GM19452 (cell line): Measurements from ENCODE around the gene PAFAH1B2.
"Not testable (repeated sequence)": the region's sequence is repeated elsewhere in the genome, so short reads cannot be mapped to it uniquely, and the experiment has no call there.

Source experiments
- ATAC-seq: cut with Tn5 transposase; IDR thresholded peaks from one replicate; pipeline ENCODE4 v1.9.1; 2021; ENCODE audit not compliant: unreplicated experiment

PAFAH1B2 gene

GRCh38 chr11:117201658-117202305 lies 57.7 kb downstream of the PAFAH1B2 start:
- ATAC-seq = no peak

DNA sequence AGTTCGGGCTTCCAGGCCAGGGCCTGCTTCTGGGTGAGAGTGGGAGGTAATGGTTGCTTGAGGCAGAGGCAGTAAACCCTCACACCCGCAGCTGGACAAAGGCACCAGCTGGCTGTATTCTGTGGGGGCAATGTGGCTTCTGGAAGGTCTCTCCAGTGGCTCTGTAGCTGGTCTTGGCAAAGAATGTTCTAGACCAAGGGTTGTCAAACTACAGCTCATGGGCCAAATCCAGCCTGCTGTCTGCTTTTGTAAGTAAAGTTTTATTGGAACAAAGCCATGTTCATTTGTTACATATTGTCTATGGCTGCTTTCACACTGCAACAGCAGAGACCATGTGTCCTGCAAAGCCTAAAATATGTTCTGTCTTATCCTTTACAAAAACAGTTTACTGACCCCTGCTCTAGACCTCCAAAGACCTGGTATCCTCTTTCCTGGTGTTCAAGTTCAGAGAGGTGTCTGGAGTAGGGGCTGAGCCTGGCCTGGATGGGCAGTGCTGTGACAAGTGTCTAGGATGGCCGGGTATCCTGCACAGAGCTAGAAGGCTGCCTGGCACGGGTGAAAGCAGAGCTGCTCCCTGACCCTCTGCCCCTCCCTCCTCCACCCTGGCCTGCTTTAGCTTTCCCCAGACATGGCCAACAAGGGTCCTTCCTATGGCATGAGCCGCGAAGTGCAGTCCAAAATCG lies 58.4 kb downstream of the PAFAH1B2 start:
- no peak for ATAC-seq

DNA sequence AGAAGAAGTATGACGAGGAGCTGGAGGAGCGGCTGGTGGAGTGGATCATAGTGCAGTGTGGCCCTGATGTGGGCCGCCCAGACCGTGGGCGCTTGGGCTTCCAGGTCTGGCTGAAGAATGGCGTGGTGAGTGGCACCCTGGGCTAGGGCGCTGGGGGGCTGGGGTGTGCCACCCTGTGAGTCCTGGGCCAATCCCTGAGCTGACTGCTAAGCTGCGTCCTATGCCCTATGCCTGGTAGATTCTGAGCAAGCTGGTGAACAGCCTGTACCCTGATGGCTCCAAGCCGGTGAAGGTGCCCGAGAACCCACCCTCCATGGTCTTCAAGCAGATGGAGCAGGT lies 59.0 kb downstream of the PAFAH1B2 start:
- no peak for ATAC-seq

- no peak for ATAC-seq
These were observed 60.4 kb downstream of the PAFAH1B2 start for GRCh38 chr11:117204283-117205080.

DNA sequence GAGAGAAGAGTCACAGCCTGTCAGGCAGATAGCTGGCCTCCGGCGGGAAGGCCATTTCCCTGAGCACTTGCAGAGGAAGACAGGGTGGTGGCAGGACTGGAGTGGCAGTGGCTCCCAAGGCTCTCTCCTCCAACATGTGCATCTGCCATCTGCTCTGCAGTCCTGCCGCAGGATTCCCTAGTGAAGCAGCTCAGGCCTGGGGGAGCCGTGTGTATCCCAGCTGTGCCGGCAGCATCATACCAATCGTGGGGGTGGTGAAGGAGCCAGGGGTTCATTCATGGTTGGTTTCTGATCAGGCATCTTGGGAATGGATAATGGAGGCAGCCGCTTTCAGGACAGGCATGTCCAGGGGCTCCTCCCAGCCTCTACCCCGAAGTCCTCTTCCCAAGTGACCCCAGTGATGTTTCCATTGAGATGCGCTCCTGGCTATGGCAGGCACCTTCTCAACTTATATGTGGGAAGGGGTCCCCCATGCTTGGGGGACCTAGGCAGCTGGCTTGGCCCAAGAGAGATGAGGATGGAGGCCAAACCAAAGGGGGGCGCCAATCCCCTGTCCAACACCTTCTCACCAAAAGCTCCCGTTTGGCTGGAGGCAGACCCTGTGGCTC lies 61.2 kb downstream of the PAFAH1B2 start:
- ATAC-seq = no peak

DNA sequence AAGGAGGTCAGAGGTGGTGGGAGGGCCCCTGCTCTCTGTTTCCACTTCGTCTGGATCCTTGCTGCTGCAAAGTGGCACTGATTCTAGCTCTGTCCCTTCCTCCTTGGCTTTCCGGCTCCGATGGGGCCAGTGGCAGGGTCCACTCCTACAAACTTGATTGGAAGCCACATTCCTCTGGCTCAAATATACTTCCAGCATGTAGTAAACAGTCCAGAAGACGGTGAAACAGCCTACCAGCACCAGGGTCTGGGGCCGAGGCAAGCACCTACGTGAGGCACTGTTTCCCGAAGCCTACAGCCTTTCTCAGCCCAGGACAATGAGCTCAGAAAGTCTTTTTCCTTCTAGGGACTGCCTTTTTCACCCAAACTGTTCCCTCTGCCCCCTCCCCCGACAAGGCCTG lies 62.0 kb downstream of the PAFAH1B2 start:
- not testable (repeated sequence) for ATAC-seq

GRCh38 chr11:117206859-117207258 lies 62.8 kb downstream of the PAFAH1B2 start:
- not testable (repeated sequence) for ATAC-seq

DNA sequence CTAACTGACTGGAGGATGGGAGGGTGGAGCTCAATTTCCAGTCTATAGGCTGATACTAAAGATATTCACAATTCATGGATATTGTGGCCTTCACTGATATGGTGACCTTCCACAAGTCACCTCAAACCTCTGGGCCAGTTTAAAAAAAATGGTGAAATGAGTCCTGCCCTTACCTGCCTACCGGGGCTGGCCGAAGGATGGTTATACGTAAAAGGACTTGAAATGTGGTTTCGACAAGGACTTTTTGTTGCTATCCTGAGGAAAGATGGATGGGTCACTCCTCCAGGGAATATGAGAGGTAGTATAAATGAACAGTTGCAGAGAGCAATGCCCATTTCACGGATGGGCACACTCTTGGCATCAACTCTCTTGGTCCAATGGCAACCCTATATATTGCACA lies 63.4 kb downstream of the PAFAH1B2 start:
- not testable (repeated sequence) for ATAC-seq

- not testable (repeated sequence) for ATAC-seq
These were observed 64.6 kb downstream of the PAFAH1B2 start for GRCh38 chr11:117208710-117209109.

DNA sequence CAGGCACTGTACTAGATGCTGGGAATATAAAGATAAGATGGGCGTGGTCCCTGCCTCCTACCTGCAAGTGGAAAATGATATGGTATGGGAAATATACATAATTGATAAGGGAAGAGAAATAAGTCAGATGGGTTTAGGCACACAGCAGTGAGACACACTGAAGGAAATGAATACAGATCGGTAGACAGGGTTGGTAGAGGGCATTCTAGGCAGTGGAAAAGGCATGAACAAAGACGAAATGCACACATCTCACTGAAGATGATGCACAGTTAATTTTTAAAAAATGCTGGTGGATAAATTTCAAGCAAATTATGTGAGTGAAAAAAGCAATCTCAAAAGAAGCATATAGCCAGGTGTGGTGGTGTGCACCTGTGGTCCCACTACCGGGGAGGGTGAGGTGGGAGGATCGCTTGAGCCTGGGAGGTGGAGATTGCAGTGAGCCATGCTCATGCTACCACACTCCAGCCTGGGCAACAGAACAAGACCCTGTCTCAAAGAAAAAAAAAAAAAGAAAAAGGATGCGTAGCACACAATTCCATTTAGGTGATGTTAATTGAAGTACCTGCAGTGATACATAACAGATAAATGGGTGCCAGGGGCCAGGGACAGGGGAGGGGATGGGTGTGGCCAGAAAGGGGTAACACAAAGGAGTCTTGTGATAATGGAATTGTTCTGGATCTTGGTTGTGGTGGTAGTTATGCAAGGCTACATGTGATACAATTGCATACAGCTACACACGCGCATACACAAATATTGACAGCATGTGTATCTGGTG lies 65.5 kb downstream of the PAFAH1B2 start:
- ATAC-seq = not testable (repeated sequence)

GRCh38 chr11:117210620-117211019 lies 66.5 kb downstream of the PAFAH1B2 start:
- no peak for ATAC-seq

- ATAC-seq = no peak
These were observed 68.7 kb downstream of the PAFAH1B2 start for GRCh38 chr11:117212697-117213355.

DNA sequence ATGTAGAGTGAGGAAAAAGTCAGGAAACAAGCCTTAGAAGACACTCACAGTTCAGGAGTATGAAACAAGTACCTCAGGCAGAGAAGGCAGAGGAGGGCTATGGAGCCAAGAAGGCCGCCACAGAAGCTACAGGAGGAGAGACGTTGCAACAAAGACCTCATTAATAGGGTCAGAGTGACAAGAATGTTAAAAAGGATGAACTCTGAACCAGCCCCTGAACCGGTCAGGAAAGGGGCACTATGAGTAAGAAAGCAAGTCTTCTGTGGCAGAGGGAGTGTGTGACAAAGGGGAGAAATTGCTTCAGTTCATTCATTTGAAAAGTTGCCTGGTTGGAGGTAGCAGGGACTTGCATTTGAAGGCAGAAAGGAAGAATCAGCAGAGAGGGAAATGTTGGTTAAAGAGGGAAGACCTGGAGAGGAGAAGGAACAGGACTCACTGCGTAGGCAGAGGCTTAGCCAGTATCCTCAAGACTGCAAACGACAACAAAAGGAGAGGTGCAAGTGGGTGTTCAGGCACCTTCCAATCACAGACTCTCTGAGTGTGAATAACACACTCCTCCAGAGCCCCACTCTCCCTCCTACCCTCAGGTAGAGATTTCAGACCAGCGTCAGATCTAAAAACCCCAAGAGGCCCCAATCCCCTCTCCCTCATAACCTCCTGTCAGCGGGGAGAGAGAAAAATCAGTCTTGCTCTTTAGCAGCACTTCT lies 70.5 kb downstream of the PAFAH1B2 start:
- no peak for ATAC-seq

GRCh38 chr11:117217141-117218084 lies 73.3 kb downstream of the PAFAH1B2 start:
- no peak for ATAC-seq

DNA sequence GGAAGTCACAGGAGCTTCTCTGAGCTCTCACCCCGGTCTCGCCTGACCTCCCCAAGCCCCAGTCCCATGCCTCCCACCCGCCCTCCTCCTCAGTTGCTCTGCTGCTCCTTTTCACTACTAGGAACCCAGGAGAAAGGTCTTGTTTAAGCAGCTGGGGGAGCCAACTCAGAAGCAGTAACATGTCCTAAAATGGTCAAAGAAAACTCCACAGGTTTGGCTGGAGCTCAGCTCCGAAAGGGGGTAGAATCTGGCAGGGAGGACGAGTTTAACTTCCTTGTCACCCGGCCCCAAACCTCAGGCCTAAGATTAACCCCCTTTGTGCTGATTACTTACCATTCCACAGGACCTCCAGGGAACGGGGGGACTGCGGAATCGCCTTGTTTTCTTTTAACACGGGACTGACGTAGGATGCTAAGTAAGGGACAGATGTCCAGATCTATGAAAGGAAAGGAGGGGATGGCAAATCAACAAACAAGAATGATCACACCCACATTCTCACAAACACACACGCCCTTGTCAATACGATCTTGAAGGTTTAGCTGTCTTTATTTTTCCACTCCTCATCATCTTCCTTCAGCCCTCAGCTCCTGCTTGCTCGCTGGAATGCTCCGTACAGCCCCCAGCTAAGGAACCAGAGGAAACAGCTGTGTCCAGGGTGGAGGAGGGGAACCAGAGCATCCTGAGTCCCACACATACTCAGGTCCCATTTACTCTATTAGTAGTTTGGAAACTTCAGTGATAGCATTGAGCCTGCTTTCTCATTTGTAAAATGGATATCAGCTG lies 74.2 kb downstream of the PAFAH1B2 start:
- no peak for ATAC-seq

DNA sequence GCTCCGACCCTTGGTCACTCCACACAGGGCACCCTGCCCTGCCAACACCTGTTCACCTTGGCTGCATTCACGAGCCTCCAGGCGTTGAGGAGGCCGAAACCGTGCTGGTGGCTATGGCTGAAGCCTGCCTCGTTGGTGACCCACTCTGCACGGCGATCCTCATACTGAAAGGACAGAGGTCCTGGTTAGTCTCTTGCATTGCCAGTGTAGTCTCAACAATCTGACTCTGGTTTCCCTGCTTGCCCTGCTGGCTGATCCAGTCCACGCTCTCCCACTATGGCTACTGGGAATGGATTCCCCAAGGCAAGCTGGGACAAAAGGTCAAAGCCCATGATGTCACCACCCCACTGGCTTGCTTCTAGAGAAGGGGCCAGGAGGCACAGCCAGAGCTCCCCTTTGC lies 74.9 kb downstream of the PAFAH1B2 start:
- ATAC-seq = no peak

- ATAC-seq = no peak
These were observed 75.4 kb downstream of the PAFAH1B2 start for GRCh38 chr11:117219455-117219854.

- no peak for ATAC-seq
These were observed 75.9 kb downstream of the PAFAH1B2 start for GRCh38 chr11:117219995-117220394.
